Thoracic aorta (tissue), 2 donors: ENCODE measurements around the gene HDAC7. TPM values are rescaled to one million over a fixed set of nuclear protein-coding genes. Genes with fewer than 3 reads are reported as not detected.

Source experiments
- ATAC-seq: fragments of 150-250 bp; one replicate; pipeline ENCODE4 v1.8.0; 2017; ENCODE audit warnings: low read depth; ENCODE audit not compliant: insufficient number of reproducible peaks, low FRiP score
- DNase-seq: peaks from one replicate; pipeline ENCODE4 v3.0.0-alpha.2; 2020; ENCODE audit warnings: low spot score
- H3K27ac ChIP-seq, 2 donors: fragments of 200-600 bp; sonication (generic); 1 replicate in 1 of 2; 2 replicates in 1 of 2; pipeline ENCODE4 v1.5.1; 2016; ENCODE audit warnings: mild to moderate bottlenecking in 2 of 2, moderate library complexity in 2 of 2
- H3K27me3 ChIP-seq: fragments of 200-600 bp; sonication (generic); replicated peaks from 2 replicates; pipeline ENCODE4 v1.6.0; 2016; ENCODE audit warnings: mild to moderate bottlenecking; ENCODE audit not compliant: insufficient read depth
- H3K36me3 ChIP-seq: fragments of 200-600 bp; sonication (generic); one replicate; pipeline ENCODE4 v1.5.1; 2016
- H3K4me1 ChIP-seq, 2 donors: fragments of 200-600 bp; sonication (generic); 1 replicate in 1 of 2; 2 replicates in 1 of 2; pipeline versions ENCODE4 v1.5.1 to v1.6.0; 2016; ENCODE audit warnings: low read depth in 2 of 2, mild to moderate bottlenecking in 1 of 2; ENCODE audit not compliant: control insufficient read depth in 1 of 2
- H3K4me3 ChIP-seq: fragments of 200-600 bp; sonication (generic); 2 replicates; pipeline ENCODE4 v1.5.1; 2016; ENCODE audit warnings: mild to moderate bottlenecking
- H3K9me3 ChIP-seq: fragments of 200-600 bp; sonication (generic); 2 replicates; pipeline ENCODE4 v1.5.1; 2016
- CTCF ChIP-seq: fragments of 200-600 bp; sonication (generic); IDR thresholded peaks from one replicate; pipeline ENCODE4 v1.5.1; 2019; ENCODE audit warnings: antibody characterized with exemption
- total RNA-seq, 2 donors: library from RNA; depleted of rRNA; stranded (reverse); fragments of >200 nt; gene quantifications; one replicate each; pipeline versions ENCODE4 v1.1.0 to v1.2.3, GENCODE V29; 2016

HDAC7 gene
- total RNA-seq, 2 donors from 2014 or later: 77.8 to 112 TPM

GRCh38 chr12:47744005-47744651 lies 75.6 kb downstream of the HDAC7 start:
- ATAC-seq: no peak
- TF ChIP-seq CTCF: no peak
- no peak for DNase-seq
- Histone ChIP-seq H3K4me3 (no peak overlapping the region), H3K36me3 (peaks cover 19% of the 10 kb centered on the region), H3K27ac (no peak overlapping the region), H3K9me3 (no peaks in the 10 kb centered on the region), H3K4me1 (peaks cover 8 to 14% of the 10 kb centered on the region in 2 donors), H3K27me3 (no peaks in the 10 kb centered on the region)

DNA sequence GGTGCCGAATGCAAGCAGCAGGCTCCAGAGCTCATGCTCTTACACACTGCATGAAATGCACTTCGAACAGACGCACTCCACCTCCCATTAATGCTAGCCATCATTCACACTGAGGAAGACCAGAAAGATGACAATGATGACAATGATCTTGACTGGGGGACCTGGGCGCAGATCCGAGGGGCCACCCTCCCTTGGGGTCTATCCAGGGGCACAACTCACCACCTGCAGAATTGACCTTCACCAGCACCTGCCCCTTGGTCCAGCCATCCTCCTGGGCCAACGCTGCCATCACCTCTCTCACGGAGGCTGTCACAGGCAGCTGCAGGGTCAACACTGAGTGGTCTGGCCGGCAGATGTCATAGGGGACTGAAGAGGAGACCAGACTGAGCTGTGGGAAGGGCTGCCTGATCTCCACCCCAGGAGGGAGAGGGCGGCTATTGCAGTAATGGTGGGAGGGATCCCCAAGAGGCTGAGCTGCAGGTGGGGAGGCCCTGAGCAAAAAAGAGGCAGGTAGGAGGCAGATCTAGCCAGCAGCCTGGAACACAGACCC lies 76.3 kb downstream of the HDAC7 start:
- Histone ChIP-seq H3K27ac (no peak overlapping the region), H3K4me3 (no peak overlapping the region), H3K4me1 (peaks cover 8 to 18% of the 10 kb centered on the region in 2 donors), H3K27me3 (no peaks in the 10 kb centered on the region), H3K36me3 (peaks cover 17% of the 10 kb centered on the region), H3K9me3 (no peaks in the 10 kb centered on the region)
- ATAC-seq (no peak), DNase-seq (no peak)
- no peak for TF ChIP-seq CTCF

GRCh38 chr12:47742253-47742825 lies 77.4 kb downstream of the HDAC7 start:
- DNase-seq (no peak), ATAC-seq (no peak)
- TF ChIP-seq CTCF: peak; percentile 97
- Histone ChIP-seq H3K27ac (no peak overlapping the region), H3K9me3 (no peaks in the 10 kb centered on the region), H3K27me3 (no peaks in the 10 kb centered on the region), H3K36me3 (peaks cover 8% of the 10 kb centered on the region), H3K4me3 (no peak overlapping the region), H3K4me1 (peaks cover 16 to 29% of the 10 kb centered on the region in 2 donors)

GRCh38 chr12:47741340-47741703 lies 78.4 kb downstream of the HDAC7 start:
- Histone ChIP-seq H3K4me1 (peaks cover 24 to 39% of the 10 kb centered on the region in 2 donors), H3K9me3 (no peaks in the 10 kb centered on the region), H3K27ac (no peak overlapping the region), H3K27me3 (no peaks in the 10 kb centered on the region), H3K4me3 (no peak overlapping the region), H3K36me3 (peaks cover under 1% of the 10 kb centered on the region)
- ATAC-seq (no peak), DNase-seq (no peak)
- no peak for TF ChIP-seq CTCF

DNA sequence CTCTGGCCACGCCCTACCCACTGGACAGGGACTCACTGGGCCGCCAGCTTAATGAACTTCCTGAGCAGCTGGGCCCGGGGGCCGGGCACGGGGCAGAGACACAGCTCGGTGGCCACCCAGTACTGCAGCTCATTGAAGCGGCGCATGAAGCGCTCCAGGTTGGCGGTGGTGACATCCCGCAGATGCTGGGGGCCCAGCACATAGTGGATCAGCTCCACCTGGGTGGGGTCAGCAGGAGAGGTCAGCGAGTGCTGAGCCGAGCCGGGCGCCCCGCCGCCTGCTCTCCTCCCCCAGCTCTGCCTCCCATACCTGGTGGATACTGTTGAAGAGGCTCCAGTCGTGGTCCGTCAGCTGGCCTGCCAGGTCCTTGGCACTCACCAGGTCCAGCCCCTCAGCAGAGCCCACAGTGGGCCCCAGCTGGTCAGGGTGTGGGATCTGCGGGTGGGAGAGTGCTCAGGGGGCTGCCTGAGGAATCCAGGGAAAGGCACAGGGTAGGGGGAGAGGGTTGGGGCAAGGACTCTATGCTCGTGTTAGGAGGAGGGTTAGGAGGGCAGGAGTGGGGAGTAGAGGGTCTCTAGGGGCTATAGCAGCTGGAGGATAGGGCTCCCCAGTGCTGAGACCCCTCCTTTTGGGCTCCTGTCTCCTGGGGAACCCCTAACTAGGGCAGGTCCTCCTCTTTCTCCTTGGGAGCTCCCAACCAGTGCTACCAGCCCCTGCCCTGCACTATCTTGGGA lies 78.9 kb downstream of the HDAC7 start:
- no peak for DNase-seq
- Histone ChIP-seq H3K27me3 (no peaks in the 10 kb centered on the region), H3K27ac (no peak overlapping the region), H3K4me1 (peaks cover 29 to 44% of the 10 kb centered on the region in 2 donors), H3K36me3 (no peaks in the 10 kb centered on the region), H3K9me3 (no peaks in the 10 kb centered on the region), H3K4me3 (no peak overlapping the region)
- ATAC-seq: no peak
- no peak for TF ChIP-seq CTCF
